DND-41 (cell line): Measurements from ENCODE around the gene C12orf56.

ENCODE experiments used
- ATAC-seq: fragments of 200-7000 bp; cut with Tn5 transposase; 3 replicates; pipeline ENCODE4 v1.9.1; 2021; ENCODE audit warnings: low read depth; ENCODE audit not compliant: insufficient read depth
- DNase-seq: peaks from one replicate; pipeline ENCODE4 v3.0.0-alpha.2; 2020
- H2AFZ ChIP-seq: 2 replicates; pipeline ENCODE4 v1.6.0; 2012; ENCODE audit warnings: low read depth, low read length
- H3K27ac ChIP-seq: 2 replicates; pipeline ENCODE4 v1.5.1; 2012; ENCODE audit warnings: low read length, inconsistent platforms
- H3K27me3 ChIP-seq: fragments of 200-600 bp; sonication (generic); 2 replicates; pipeline ENCODE4 v1.6.0; 2012; ENCODE audit warnings: low read length, mild to moderate bottlenecking, inconsistent platforms; ENCODE audit not compliant: insufficient read depth, poor library complexity
- H3K36me3 ChIP-seq: 2 replicates; pipeline ENCODE4 v1.5.1; 2012; ENCODE audit warnings: low read length, inconsistent platforms; ENCODE audit not compliant: insufficient read depth
- H3K4me1 ChIP-seq: 2 replicates; pipeline ENCODE4 v1.5.1; 2012; ENCODE audit warnings: mild to moderate bottlenecking, low read length; ENCODE audit not compliant: insufficient read depth
- H3K4me2 ChIP-seq: 2 replicates; pipeline ENCODE4 v1.6.0; 2012; ENCODE audit warnings: mild to moderate bottlenecking, moderate library complexity, low read length, inconsistent platforms; ENCODE audit not compliant: insufficient read depth
- H3K4me3 ChIP-seq, 2 experiments: fragments of 200-600 bp in 1 of 2; shearing (Covaris generic) in 1 of 2; 2 replicates each; pipeline ENCODE4 v1.5.1; 2012 to 2016; ENCODE audit warnings: inconsistent platforms in 2 of 2, low read length in 2 of 2, mild to moderate bottlenecking in 2 of 2, low read depth in 1 of 2, moderate library complexity in 1 of 2
- H3K79me2 ChIP-seq: 2 replicates; pipeline ENCODE4 v1.6.0; 2012; ENCODE audit warnings: low read length, inconsistent platforms; ENCODE audit not compliant: insufficient read depth
- H3K9ac ChIP-seq: 2 replicates; pipeline ENCODE4 v1.6.0; 2012; ENCODE audit warnings: low read depth, mild to moderate bottlenecking, inconsistent platforms, low read length, moderate library complexity
- H3K9me3 ChIP-seq: 2 replicates; pipeline ENCODE4 v1.5.1; 2012; ENCODE audit warnings: low read length, moderate library complexity, mild to moderate bottlenecking, inconsistent platforms; ENCODE audit not compliant: insufficient read depth, severe bottlenecking
- H4K20me1 ChIP-seq: 2 replicates; pipeline ENCODE4 v1.6.0; 2012; ENCODE audit warnings: low read length; ENCODE audit not compliant: insufficient read depth
- EZH2 ChIP-seq: IDR thresholded peaks from 3 replicates; pipeline ENCODE4 v1.6.1; 2012; ENCODE audit warnings: borderline replicate concordance, low read depth, mild to moderate bottlenecking, moderate library complexity, low read length, inconsistent platforms; ENCODE audit not compliant: severe bottlenecking
- TF ChIP-seq, protein P1 (sequence below): IDR thresholded peaks from 2 replicates; pipeline ENCODE4 v1.5.1; 2012; ENCODE audit warnings: borderline replicate concordance, low read length, moderate library complexity, mild to moderate bottlenecking; ENCODE audit not compliant: poor library complexity, severe bottlenecking; ENCODE audit errors: extremely low read depth

C12orf56 gene

DNA sequence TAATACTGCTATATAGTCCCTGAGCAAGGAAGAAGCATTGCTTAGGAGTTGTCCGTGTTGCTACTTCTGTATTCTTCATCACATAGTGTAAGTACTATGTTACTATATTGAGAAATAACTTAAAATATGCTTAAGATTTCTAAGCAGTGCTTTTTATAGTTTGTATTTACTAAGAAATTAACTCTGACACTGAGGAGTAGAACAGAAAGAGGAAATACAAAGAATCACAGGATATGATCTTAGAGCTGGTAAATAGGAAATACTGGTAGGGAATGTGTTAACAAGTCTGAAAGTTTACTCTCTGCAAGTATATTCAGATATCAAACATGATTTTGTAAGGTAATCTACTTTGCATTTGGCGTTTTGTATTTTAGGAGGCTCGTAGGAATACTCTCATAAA, 29.1 kb upstream of the C12orf56 start:
- Histone ChIP-seq H3K79me2 (peaks cover 19% of the 10 kb centered on the region), H3K9me3 (no peaks in the 10 kb centered on the region), H4K20me1 (no peaks in the 10 kb centered on the region), H3K9ac (no peak overlapping the region), H3K4me2 (no peak overlapping the region), H3K36me3 (peaks cover 98% of the 10 kb centered on the region), H3K27ac (no peak overlapping the region), H3K4me3 (no peak overlapping the region), H2AFZ (no peak overlapping the region), H3K4me1 (no peaks in the 10 kb centered on the region), H3K27me3 (no peaks in the 10 kb centered on the region)
- DNase-seq (no peak), ATAC-seq (no peak)
- no peak for TF ChIP-seq EZH2
- TF ChIP-seq, protein P1, sequence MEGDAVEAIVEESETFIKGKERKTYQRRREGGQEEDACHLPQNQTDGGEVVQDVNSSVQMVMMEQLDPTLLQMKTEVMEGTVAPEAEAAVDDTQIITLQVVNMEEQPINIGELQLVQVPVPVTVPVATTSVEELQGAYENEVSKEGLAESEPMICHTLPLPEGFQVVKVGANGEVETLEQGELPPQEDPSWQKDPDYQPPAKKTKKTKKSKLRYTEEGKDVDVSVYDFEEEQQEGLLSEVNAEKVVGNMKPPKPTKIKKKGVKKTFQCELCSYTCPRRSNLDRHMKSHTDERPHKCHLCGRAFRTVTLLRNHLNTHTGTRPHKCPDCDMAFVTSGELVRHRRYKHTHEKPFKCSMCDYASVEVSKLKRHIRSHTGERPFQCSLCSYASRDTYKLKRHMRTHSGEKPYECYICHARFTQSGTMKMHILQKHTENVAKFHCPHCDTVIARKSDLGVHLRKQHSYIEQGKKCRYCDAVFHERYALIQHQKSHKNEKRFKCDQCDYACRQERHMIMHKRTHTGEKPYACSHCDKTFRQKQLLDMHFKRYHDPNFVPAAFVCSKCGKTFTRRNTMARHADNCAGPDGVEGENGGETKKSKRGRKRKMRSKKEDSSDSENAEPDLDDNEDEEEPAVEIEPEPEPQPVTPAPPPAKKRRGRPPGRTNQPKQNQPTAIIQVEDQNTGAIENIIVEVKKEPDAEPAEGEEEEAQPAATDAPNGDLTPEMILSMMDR = no peak

DNA sequence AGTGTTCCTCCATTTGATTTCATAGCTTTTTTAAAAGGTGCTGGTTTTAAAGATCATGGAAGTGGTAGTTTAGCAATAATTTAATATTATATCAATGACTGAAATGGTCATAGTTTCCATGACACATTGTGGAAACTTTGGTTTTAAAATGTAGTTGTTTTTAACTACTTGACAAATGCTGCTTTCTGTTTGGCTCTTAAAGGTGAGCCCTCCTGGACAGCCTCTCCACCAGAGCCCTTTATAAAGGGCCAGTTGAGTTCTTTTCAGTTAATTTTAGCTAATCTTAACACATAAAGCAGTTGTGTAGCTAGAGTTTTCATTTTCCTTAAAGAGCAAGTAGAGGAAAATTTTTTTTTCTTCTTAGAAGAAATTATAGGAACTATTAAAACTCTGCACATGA, 27.7 kb upstream of the C12orf56 start:
- ATAC-seq (no peak), DNase-seq (no peak)
- Histone ChIP-seq H3K9ac (no peak overlapping the region), H3K27me3 (no peaks in the 10 kb centered on the region), H3K27ac (no peak overlapping the region), H2AFZ (no peak overlapping the region), H4K20me1 (no peaks in the 10 kb centered on the region), H3K36me3 (peaks cover 98% of the 10 kb centered on the region), H3K79me2 (peaks cover 31% of the 10 kb centered on the region), H3K4me3 (no peak overlapping the region), H3K4me1 (no peaks in the 10 kb centered on the region), H3K4me2 (no peak overlapping the region), H3K9me3 (no peaks in the 10 kb centered on the region)
- TF ChIP-seq, protein P1 = no peak
- TF ChIP-seq EZH2 = no peak

DNA sequence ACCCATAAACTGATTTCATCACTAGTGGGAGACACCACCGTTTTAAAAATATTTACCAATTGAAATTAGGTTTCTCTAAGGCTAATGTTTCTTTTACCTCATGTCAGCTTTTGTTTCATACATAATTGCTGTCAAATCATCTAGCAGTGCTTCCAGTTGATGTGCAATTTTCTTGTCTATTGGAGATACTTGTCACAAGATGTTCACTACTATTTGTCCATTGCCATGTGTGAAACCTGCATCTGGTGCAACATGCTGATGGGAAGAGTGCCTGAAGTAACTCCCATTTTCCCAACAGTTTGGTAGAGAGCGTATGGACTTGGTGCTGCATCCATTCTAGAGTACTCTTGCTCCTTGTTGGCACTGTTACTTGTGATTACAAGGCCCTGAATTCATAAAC, 23.3 kb upstream of the C12orf56 start:
- Histone ChIP-seq H3K4me2 (no peak overlapping the region), H4K20me1 (peaks cover 10% of the 10 kb centered on the region; the same call in 1 of the 2 replicates), H3K27me3 (no peaks in the 10 kb centered on the region), H3K9me3 (no peaks in the 10 kb centered on the region), H2AFZ (no peak overlapping the region), H3K79me2 (peaks cover 67% of the 10 kb centered on the region), H3K9ac (no peak overlapping the region), H3K4me3 (no peak overlapping the region), H3K27ac (no peak overlapping the region), H3K36me3 (peaks cover 99% of the 10 kb centered on the region), H3K4me1 (peaks cover 4% of the 10 kb centered on the region)
- TF ChIP-seq, protein P1 = no peak
- no peak for TF ChIP-seq EZH2
- DNase-seq = no peak
- ATAC-seq = no peak

DNA sequence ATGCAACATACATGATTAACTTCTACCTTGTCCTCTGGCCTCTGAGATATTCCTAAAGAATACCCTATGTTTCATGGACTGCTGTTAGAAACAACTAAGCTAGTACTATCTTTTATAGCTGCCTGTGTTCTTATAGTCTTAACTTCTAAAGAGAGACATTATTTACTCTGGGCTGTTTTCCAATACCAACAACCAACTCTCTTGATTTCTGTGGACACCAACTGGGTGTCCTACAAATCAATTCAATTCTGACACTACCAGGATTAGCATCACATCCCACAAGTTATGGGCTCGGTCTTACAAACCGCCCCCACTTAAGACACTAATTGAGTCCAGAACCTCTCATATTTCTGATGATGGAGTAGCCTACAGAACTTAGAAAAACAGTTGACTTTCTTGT, 21.9 kb upstream of the C12orf56 start:
- H4K20me1 ChIP-seq = peaks cover 17% of the 10 kb centered on the region; the same call in 1 of the 2 replicates
- H3K4me2 ChIP-seq = no peak overlapping the region
- ATAC-seq (no peak), DNase-seq (no peak)
- peaks cover 81% of the 10 kb centered on the region for H3K79me2 ChIP-seq
- no peak overlapping the region for H3K4me3 ChIP-seq
- no peak overlapping the region for H3K9ac ChIP-seq
- no peaks in the 10 kb centered on the region for H3K9me3 ChIP-seq
- peaks cover 15% of the 10 kb centered on the region for H3K4me1 ChIP-seq
- H3K36me3 ChIP-seq = peaks cover 90% of the 10 kb centered on the region
- H3K27ac ChIP-seq = no peak overlapping the region
- no peaks in the 10 kb centered on the region for H3K27me3 ChIP-seq
- no peak overlapping the region for H2AFZ ChIP-seq
- TF ChIP-seq, protein P1 = no peak
- no peak for TF ChIP-seq EZH2
